HepG2 (cell line): ENCODE data around the gene GCM1. TPM values are rescaled to one million over a fixed set of nuclear protein-coding genes. Genes with fewer than 3 reads are reported as not detected.

Source experiments
- ARID4A ChIP-seq: sonication (generic); formaldehyde crosslinking; IDR thresholded peaks from 2 replicates; pipeline ENCODE4 v1.5.0; 2020; ENCODE audit warnings: mild to moderate bottlenecking, missing genetic modification reagents, borderline replicate concordance
- BATF2 ChIP-seq: sonication (generic); formaldehyde crosslinking; IDR thresholded peaks from 2 replicates; pipeline ENCODE4 v1.8.0; 2022; ENCODE audit warnings: mild to moderate bottlenecking, missing genetic modification reagents, moderate library complexity
- KDM3A ChIP-seq: IDR thresholded peaks from 2 replicates; pipeline ENCODE4 v1.6.1; 2018; ENCODE audit warnings: low read depth, missing compliant biosample characterization
- POGK ChIP-seq: sonication (generic); formaldehyde crosslinking; conservative IDR thresholded peaks from 2 replicates; pipeline ENCODE4 v1.8.0; 2022; ENCODE audit warnings: mild to moderate bottlenecking, moderate library complexity, missing genetic modification reagents
- RAD21 ChIP-seq: fragments of 450-650 bp; formaldehyde crosslinking; IDR thresholded peaks from 2 replicates; pipeline ENCODE4 v1.5.0; 2020; ENCODE audit warnings: mild to moderate bottlenecking
- ZFP90 ChIP-seq: sonication (generic); formaldehyde crosslinking; IDR thresholded peaks from 2 replicates; pipeline ENCODE4 v1.8.0; 2022; ENCODE audit warnings: missing genetic modification reagents, mild to moderate bottlenecking, inconsistent platforms, borderline replicate concordance
- ZNF547 ChIP-seq: sonication (generic); formaldehyde crosslinking; IDR thresholded peaks from 2 replicates; pipeline ENCODE4 v1.5.1; 2020; ENCODE audit warnings: mild to moderate bottlenecking, missing genetic modification reagents
- ZNF570 ChIP-seq: sonication (generic); formaldehyde crosslinking; IDR thresholded peaks from 2 replicates; pipeline ENCODE4 v1.4.0; 2020; ENCODE audit warnings: mild to moderate bottlenecking, missing genetic modification reagents, borderline replicate concordance
- ZNF609 ChIP-seq: sonication (generic); formaldehyde crosslinking; IDR thresholded peaks from 2 replicates; pipeline ENCODE4 v1.4.0; 2020; ENCODE audit warnings: mild to moderate bottlenecking, missing genetic modification reagents, borderline replicate concordance
- ZNF710 ChIP-seq: sonication (generic); formaldehyde crosslinking; IDR thresholded peaks from 2 replicates; pipeline ENCODE4 v1.5.0; 2020; ENCODE audit warnings: mild to moderate bottlenecking, missing genetic modification reagents, borderline replicate concordance
- ZNF746 ChIP-seq: sonication (generic); formaldehyde crosslinking; IDR thresholded peaks from 2 replicates; pipeline ENCODE4 v1.8.0; 2022; ENCODE audit warnings: mild to moderate bottlenecking, missing genetic modification reagents
- ZNF839 ChIP-seq: sonication (generic); formaldehyde crosslinking; IDR thresholded peaks from 2 replicates; pipeline ENCODE4 v1.4.0; 2020; ENCODE audit warnings: missing genetic modification reagents, mild to moderate bottlenecking, borderline replicate concordance
- ZNF841 ChIP-seq: sonication (generic); formaldehyde crosslinking; IDR thresholded peaks from 2 replicates; pipeline ENCODE4 v1.8.1; 2023; ENCODE audit warnings: missing genetic modification reagents, borderline replicate concordance
- ZZZ3 ChIP-seq: sonication (generic); formaldehyde crosslinking; IDR thresholded peaks from 2 replicates; pipeline ENCODE4 v1.4.0; 2020; ENCODE audit warnings: missing genetic modification reagents, mild to moderate bottlenecking, borderline replicate concordance
- polyA plus RNA-seq, 8 experiments: library from polyadenylated mRNA; depleted of rRNA in 3 of 8; stranded (reverse) in 7 of 8; unstranded in 1 of 8; fragments of >200 nt; fragmentation: Illumina TruSeq in 4 of 8; extraction: Trizol in 4 of 8; gene quantifications; 2 replicates each; pipeline versions ENCODE4 v1.2.1 to v1.2.3, GENCODE V29; 2011 to 2016; ENCODE audit warnings: low read depth in 4 of 8, missing spikeins in 1 of 8, mixed read lengths in 1 of 8; ENCODE audit not compliant: insufficient read depth in 1 of 8
- total RNA-seq, 5 experiments: library from RNA; depleted of rRNA; stranded (reverse); fragments of >200 nt; fragmentation: Illumina TruSeq; extraction: Trizol; gene quantifications; 2 replicates each; pipeline ENCODE4 v1.2.3, GENCODE V29; 2016; ENCODE audit warnings: low read depth in 1 of 5

GCM1 gene
- total and polyA plus RNA-seq, 2 of the 13 experiments (the other 11 are each of a cell fraction or from before 2014, with no cell fraction given), result 0.04 to 0.13 TPM

- TF ChIP-seq ZZZ3 (CRISPR knock-in tag) (0 out of 2 replicates have a peak, but pooled peaks have one; percentile 43), ZNF710 (CRISPR knock-in tag) (peak; percentile 99), KDM3A (CRISPR knock-in tag) (peak; percentile 78; the same call in 1 of the 2 replicates), RAD21 (CRISPR knock-in tag) (0 out of 2 replicates have a peak, but pooled peaks have one; percentile 5), ZFP90 (CRISPR knock-in tag) (no peak), ZNF746 (peak; percentile 85; the same call in 1 of the 2 replicates), ZNF841 (CRISPR knock-in tag) (no peak), ZNF547 (CRISPR knock-in tag) (no peak), BATF2 (CRISPR knock-in tag) (no peak), ZNF609 (peak; percentile 96), ZNF839 (CRISPR knock-in tag) (no peak), ARID4A (CRISPR knock-in tag) (peak; percentile 31; the same call in 1 of the 2 replicates), POGK (CRISPR knock-in tag) (peak; percentile 80), ZNF570 (CRISPR knock-in tag) (peak; percentile 63; the same call in 1 of the 2 replicates)
Measured at GRCh38 chr6:53134601-53135235, 13.9 kb downstream of the GCM1 start (continued).
